ENCODE measurements around the gene CCL17.
"Not testable (repeated sequence)": the region's sequence is repeated elsewhere in the genome, so short reads cannot be mapped to it uniquely, and the experiment has no call there.

The CCL17 gene

DNA sequence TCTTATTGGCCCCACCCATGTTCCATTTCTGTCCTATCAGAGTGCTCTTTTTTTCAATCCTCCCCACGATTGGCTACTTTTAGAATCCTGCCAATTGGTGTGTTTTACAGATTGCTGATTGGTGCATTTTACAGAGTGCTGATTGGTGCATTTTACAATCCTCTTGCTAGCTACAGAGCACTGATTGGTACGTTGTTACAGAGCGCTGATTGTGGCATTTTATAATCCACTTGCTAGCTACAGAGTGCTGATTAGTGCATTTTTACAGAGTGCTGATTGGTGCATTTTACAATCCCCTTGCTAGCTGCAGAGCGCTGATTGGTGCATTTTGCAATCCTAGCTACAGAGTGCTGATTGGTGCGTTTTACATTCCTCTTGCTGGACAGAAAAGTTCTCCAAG is 9.5 kb upstream of the CCL17 start:
- no peak for DNase-seq (ENCODE audit: low read depth in 2 of 3, low spot score in 1 of 3)

DNA sequence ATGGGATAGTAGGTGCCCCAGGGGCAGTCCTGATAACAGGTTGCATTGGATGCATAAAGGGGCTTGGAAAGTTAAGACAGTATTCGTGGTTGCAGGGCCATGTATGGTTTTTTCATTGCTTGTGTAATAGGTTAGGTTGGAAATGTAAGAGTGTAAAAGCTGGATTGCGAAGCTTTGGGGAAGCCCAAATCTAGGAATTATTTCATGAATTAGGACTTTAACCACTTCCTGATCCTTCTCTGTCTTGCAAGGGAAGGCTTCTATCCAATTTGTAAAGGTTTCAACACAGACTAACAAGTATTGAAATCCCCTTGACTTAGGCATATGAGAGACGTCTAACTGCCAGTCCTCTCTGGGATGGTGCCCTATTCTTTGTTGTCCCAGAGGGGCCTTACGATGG is 7.8 kb upstream of the CCL17 start:
- DNase-seq (ENCODE audit: low read depth in 2 of 3, low spot score in 1 of 3), result no peak

- not testable (repeated sequence) for DNase-seq (ENCODE audit: low read depth in 2 of 3, low spot score in 1 of 3)
Observed at GRCh38 chr16:57397493-57397892, 7.1 kb upstream of the CCL17 start.

- no peak for DNase-seq (ENCODE audit: low read depth in 2 of 3, low spot score in 1 of 3)
Observed at GRCh38 chr16:57401943-57402640, 2.5 kb upstream of the CCL17 start.

GRCh38 chr16:57405097-57405496 is 530 bp downstream of the CCL17 start:
- no peak for DNase-seq (ENCODE audit: low read depth in 2 of 3, low spot score in 1 of 3)

GRCh38 chr16:57406881-57407280 is 2.3 kb downstream of the CCL17 start:
- no peak for DNase-seq (ENCODE audit: low read depth in 2 of 3, low spot score in 1 of 3)

DNA sequence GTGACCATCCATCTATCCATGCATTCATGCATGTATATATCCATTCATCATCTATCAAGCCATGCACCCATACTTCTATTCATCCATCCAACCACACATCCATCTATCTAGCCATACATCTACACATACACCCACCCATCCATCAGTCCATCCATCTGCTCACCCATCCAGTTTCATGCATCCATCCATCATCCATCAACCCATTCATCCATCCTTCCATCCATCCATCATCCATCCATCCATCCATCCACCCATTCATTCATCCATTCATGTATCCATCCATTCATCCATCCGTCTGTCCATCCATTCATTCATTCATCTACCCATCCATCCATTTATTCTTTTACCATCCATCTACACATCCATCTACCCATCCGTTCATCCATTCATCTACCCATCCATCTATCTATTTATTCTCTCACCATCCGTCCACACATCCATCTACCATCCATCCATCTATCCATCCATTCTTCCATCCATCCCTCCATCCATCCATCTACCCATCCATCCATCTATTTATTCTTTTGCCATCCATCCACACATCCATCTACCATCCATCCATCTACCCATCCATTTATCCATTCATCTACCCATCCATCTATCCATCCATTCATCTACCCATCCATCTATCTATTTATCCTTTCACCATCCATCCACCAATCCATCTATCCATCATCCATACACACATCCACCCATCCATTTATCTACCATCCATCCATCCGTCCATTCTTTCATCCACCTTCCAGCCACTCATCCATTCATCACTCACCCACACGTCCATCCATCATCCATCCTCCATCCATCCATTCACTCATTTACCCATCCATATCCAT is 3.2 kb downstream of the CCL17 start:
- DNase-seq (ENCODE audit: low read depth in 2 of 3, low spot score in 1 of 3), result no peak

- no peak for DNase-seq (ENCODE audit: low read depth in 2 of 3, low spot score in 1 of 3)
Observed at GRCh38 chr16:57409065-57409464, 4.5 kb downstream of the CCL17 start.

- no peak for DNase-seq (ENCODE audit: low read depth in 2 of 3, low spot score in 1 of 3)
Observed at GRCh38 chr16:57409870-57410587, 5.5 kb downstream of the CCL17 start.

DNA sequence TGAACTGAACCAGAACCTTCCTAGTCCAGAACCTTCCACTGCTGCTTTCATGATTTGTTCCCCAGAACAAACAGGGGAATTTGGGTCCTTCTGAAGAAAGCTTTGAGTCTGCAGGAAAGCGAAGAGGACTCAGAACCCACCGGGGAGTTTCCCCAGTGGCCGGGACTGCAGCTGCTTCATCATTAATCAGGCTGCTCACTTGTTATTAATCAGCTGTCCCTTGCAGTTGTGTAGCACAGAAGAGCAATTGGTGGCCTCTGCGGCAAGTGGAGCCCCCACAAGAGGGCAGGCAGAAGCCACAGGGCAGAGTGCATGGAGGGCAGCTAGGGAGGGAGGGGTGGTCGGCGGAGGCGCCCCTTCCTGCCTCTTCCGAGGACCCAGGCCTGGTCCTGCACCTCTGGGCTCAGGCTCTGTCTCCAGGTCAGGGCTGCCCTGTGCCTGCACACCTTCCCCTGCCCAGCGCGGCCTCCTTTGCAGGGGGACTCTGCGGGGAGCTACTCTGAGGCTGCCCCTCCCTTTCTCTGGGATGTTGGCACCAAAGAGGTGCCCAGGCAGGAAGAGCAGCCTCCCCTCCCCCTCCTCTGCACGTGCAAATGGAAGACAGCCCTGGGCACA is 6.9 kb downstream of the CCL17 start:
- DNase-seq (ENCODE audit: low read depth in 2 of 3, low spot score in 1 of 3), result no peak

DNA sequence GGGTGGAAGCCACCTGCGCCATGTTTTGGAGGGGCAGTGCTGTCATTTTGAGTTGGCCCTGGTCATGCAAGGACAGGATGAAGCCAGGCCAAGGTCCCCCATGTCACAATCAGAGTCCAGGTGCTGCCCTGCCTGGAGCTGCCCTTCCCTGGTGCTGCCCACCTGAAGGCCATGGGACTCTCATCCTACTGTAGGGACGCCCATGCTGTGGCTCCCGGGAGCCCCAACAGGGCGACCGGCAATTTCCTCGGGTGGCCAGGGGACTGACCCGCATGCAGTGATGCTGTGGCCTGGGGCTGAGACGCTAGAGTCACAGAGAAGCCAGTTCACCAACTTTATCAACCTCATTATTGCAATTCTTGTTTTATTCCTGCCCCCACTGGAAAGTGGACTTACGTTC is 8.0 kb downstream of the CCL17 start:
- DNase-seq (ENCODE audit: low read depth in 2 of 3, low spot score in 1 of 3), result no peak

- no peak for DNase-seq (ENCODE audit: low read depth in 2 of 3, low spot score in 1 of 3)
Observed at GRCh38 chr16:57413301-57413730, 8.7 kb downstream of the CCL17 start.

GRCh38 chr16:57413733-57414132 is 9.2 kb downstream of the CCL17 start:
- DNase-seq (ENCODE audit: low read depth in 2 of 3, low spot score in 1 of 3), result no peak

GRCh38 chr16:57416084-57416483 is 11.5 kb downstream of the CCL17 start:
- no peak for DNase-seq (ENCODE audit: low read depth in 2 of 3, low spot score in 1 of 3)

DNA sequence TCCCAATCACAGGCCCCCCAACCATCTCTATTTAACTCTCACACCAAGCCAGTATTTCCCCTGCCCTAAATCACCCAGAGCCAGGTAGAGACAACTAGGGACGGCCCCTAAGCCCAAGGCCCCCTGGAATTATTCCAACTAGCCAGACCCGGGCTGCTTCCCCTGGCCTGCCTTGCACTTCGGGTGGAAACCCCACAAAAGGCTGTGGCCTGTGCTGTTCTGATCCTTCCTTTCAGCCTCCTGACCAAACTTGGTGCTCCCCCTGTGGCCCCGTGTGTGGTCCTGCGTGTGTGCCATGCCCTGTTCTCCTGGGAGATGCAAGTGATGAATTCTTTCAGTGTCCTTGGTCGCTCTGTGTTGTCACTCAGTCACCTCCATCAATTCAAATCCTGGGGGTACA is 14.9 kb downstream of the CCL17 start:
- DNase-seq (ENCODE audit: low read depth in 2 of 3, low spot score in 1 of 3), result no peak

- DNase-seq (ENCODE audit: low read depth in 2 of 3, low spot score in 1 of 3), result no peak
Observed at GRCh38 chr16:57422026-57422944, 17.7 kb downstream of the CCL17 start.

DNA sequence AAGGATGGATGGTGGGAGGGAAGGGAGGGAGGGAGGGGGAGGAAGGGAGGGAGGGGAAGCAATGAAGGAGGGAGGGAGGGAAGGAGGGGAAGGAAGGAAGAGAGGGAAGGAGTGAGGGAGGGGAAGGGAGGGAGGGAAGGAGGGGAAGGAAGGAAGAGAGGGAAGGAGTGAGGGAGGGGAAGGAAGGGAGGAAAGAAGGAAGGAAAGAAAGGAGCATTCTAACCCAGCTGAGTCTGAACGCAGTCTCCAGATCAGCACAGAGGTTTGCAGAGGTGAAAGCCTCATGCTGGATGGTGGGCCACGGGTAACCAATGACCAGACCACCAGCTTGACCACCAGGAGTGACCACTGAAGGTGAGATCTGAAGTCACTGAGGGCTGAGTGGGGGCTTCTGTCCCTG is 18.6 kb downstream of the CCL17 start:
- no peak for DNase-seq (ENCODE audit: low read depth in 2 of 3, low spot score in 1 of 3)

GRCh38 chr16:57424583-57424982 is 20.0 kb downstream of the CCL17 start:
- DNase-seq (ENCODE audit: low read depth in 2 of 3, low spot score in 1 of 3), result no peak

GRCh38 chr16:57426356-57426755 is 21.8 kb downstream of the CCL17 start:
- DNase-seq (ENCODE audit: low read depth in 2 of 3, low spot score in 1 of 3), result no peak

GRCh38 chr16:57427307-57427706 is 22.7 kb downstream of the CCL17 start:
- no peak for DNase-seq (ENCODE audit: low read depth in 2 of 3, low spot score in 1 of 3)
